HG03439 (cell line): ENCODE measurements around the gene MMP27.

Source experiments
- ATAC-seq: cut with Tn5 transposase; IDR thresholded peaks from one replicate; pipeline ENCODE4 v1.9.1; 2021; ENCODE audit warnings: mild to moderate bottlenecking, moderate library complexity; ENCODE audit not compliant: unreplicated experiment

MMP27 gene

GRCh38 chr11:102704841-102705240 is 728 bp downstream of the MMP27 start:
- no peak for ATAC-seq

- ATAC-seq = no peak
These were observed 1.6 kb downstream of the MMP27 start for GRCh38 chr11:102703826-102704493.

GRCh38 chr11:102695201-102695600 is 10.4 kb downstream of the MMP27 start:
- no peak for ATAC-seq

GRCh38 chr11:102685754-102686153 is 19.8 kb downstream of the MMP27 start:
- no peak for ATAC-seq

DNA sequence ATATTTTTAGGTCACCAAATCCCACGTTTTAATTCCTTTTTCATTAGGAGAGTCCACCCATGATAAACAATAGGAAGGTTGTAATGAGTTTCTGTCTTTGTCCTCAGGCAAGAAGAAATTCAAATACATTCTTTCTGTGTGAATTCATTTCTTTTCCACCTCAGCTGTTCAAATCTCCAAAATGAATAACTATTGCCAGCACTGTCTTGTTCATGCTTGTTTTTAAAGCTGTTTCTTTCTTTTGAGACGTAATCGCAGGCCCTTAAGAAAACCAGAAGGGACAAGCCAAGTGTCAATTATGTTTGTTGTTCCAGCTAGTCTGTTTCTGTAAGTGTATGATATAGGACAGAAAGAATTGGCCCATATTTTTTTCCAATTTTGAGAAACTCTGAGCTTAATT is 20.2 kb downstream of the MMP27 start:
- ATAC-seq = no peak

DNA sequence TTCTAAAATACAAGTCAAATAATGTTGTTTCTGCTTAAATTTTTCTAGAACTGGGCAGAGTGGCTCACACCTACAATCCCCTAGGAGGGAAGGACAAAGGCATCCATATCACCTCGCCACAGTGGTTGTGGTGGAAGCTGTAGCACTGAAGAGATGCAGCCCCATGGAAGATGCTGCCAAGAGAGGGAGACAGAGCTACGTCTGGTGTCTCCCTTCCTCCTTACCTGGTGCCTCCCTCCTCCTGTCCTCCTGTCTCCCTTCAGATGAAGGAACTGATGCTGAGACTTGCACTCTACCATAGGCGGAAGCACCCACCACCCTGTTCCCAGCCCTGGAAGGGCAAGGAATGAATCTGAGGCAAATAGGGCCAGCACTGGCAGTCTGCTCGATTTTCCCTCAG is 22.3 kb downstream of the MMP27 start:
- no peak for ATAC-seq

DNA sequence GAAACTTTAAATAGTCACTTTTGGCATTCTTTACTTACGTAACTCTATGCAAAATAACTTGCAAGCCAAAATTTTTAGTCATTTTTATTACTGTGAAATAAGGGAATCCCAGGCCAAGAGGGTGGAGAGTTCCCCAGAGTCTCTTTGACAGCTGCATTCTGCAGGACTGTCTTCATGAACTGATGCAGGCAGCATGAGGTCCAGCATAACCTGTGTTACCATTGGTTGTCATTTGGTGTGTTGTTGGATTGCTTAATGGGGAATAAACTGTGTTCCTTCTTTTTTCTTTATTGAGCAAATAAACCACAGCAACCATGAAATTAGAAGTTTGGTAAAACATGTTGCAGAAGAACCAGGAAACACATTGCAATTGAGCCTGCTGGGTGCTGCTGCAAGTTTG is 24.6 kb downstream of the MMP27 start:
- no peak for ATAC-seq

GRCh38 chr11:102678022-102678421 is 27.5 kb downstream of the MMP27 start:
- no peak for ATAC-seq

DNA sequence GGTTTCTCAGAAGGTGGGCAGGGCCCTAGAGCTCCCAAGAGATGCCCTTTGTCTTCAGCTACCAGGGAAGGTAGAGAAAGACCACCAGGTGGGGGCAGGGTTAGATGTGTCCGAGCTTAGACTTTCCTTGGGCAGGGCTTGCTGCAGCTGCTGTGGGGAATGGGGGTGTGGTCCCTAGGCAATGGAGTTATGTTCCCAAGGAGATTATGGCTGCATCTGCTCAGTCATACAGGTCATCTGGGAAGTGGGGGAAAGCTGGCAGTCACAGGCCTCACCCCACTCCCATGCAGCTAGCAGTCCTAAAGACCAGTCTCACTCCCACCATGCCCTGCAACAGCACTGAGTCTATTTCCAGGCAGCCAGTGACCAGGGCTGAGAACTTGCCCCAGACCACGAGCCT is 29.5 kb downstream of the MMP27 start:
- ATAC-seq = no peak

DNA sequence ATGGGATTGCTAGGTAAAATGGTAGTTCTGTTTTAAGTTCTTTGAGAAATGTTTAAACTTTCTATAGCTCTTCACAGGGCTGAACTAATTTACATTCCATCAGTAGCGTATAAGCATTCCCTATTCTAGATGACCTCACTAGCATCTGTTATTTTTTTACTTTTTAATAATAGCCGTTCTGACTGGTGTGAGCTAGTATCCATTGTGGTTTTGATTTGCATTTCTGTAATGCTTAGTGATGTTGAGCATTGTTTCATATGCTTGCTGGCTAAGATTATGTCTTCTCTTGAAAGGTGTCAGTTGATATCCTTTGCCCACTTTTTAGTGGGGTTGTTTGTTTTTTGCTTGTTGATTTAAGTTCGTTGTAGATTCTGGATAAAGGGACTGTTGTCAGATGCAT is 35.9 kb downstream of the MMP27 start:
- ATAC-seq = peak; percentile 69

DNA sequence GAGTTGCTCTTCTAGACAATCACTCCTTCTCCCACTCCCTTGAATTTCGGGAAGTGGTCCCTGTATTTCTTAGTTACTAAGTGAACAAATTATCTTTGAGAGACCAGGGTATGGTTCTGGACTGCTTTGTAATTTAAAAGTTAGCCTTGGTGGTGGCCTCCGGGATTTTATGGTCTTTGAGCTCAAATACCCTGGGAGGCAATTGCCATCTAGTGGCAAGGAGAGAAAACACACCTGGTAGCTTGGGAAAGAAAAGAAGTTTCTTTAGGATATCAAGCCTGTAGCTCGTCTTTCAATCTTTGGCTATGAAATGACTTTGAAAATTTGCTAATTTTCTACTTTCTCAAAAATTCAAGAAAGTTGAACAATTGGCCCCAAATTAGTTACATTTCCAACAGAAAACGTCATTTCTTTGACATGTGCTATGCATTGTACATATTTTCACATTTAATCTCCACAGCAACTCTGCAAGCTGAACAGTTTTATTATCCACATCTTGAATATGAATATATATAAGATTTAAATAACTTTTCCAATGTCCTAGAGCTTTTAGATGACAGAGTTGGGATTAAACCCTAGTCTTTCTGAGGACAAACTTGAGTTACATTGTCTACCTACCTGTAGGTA is 39.1 kb downstream of the MMP27 start:
- peak; percentile 54 for ATAC-seq

GRCh38 chr11:102664001-102664752 is 41.4 kb downstream of the MMP27 start:
- no peak for ATAC-seq

DNA sequence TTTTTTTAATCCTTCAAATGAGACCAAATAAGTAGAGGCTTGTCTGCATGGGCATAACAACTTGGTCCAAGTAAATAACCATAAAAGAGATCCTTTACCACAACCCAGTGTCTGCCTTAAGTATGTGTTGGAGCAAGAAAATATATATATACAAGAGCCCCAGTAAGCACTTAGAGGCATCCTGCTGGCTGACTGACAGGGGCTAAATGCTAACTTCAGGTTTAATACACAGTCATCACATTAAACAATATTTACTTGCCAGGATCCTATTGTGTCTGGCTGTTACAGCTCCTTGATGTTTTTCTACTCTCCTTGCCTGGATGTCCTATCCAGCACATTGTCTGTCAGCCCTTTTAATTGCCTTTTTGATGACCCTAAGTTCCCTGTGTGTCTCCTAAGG is 43.0 kb downstream of the MMP27 start:
- ATAC-seq = no peak

DNA sequence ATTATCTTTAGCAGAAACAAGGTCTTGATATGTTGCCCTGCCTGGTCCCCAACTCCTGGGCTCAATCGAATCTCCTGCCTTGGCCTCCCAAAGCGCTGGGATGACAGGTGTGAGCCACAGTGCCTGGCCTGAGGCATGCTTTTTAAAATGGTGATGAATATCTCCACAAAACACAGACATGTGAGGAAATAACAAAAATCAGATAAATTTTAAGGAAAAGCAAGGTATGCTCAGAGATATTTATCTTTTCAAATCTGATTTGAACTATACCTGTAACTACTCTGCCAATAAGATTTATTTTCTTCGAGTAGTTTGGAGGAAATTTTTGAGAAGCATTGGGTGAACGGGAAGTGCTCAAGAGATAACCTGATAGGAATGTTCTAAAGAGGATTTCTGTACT is 44.5 kb downstream of the MMP27 start:
- ATAC-seq = no peak

GRCh38 chr11:102656528-102656927 is 49.0 kb downstream of the MMP27 start:
- ATAC-seq = no peak

- no peak for ATAC-seq
These were observed 50.0 kb downstream of the MMP27 start for GRCh38 chr11:102655547-102655946.

GRCh38 chr11:102654761-102655160 is 50.8 kb downstream of the MMP27 start:
- ATAC-seq = no peak

DNA sequence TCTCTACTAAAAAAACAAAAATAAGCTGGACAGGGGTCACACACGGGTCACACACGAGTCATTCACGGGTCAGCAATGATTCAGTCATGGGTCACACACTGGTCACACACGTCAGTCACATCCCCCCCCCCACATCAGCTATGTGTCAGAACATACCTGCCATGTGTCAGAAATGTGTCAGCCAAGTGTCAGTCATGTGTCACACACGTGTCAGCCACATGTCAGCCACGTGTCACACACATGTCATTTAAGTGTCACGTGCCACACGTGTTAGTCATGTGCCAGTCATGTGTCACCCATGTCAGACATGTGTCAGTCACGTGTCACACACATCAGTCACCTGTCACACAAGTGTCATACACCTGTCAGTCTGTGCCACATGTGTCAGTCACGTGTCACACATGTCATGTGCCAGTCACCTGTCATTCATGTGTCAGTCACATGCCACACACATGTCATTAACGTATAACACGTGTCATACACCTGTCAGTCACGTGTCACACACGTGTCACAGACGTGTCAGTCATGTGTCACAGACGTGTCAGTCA is 51.8 kb downstream of the MMP27 start:
- no peak for ATAC-seq

DNA sequence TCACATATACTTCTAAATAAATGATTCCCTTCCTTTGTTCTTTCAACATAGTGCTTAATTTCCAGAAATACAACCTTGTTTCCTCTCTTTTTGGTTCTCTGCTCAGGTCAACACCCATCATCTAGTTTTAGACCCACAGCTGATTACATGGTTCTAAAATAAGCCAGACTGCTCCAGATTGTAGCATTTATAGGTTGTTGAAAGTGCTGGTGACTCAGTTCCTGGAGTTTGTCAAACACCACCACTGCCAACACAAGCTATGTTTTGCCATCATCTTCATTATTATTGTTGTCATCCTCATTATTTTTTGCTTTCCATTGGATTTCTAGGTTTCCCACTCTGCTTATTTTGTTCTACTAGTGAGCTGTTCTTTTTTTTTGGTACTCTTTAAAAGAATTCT is 58.1 kb downstream of the MMP27 start:
- no peak for ATAC-seq

DNA sequence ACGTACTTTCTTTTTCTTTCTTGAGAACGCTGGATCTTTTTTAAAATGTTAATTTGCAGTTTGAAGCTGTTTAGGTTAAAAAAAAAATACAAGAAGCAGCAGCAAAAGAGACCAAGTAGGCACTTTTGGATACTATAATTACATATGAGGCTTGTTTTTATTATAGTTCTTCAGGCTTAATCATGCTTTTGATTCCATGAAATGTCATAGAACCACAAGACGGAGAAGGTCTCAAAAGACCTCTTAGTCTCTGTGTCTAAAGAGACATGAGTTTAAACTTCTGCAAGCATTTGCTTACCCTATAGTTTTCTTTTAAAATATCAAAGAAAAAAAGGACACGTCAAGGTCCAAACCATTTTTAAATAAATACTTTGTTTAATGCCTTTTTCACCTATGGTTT is 61.6 kb downstream of the MMP27 start:
- ATAC-seq = no peak
